GM19240 (cell line): ENCODE data around the gene SLAMF1.
"Not testable (repeated sequence)": the region's sequence is repeated elsewhere in the genome, so short reads cannot be mapped to it uniquely, and the experiment has no call there.

ENCODE experiments used
- DNase-seq: peaks from one replicate; pipeline ENCODE4 v3.0.0; 2011; ENCODE audit warnings: low spot score; ENCODE audit not compliant: insufficient read length

The SLAMF1 gene

DNA sequence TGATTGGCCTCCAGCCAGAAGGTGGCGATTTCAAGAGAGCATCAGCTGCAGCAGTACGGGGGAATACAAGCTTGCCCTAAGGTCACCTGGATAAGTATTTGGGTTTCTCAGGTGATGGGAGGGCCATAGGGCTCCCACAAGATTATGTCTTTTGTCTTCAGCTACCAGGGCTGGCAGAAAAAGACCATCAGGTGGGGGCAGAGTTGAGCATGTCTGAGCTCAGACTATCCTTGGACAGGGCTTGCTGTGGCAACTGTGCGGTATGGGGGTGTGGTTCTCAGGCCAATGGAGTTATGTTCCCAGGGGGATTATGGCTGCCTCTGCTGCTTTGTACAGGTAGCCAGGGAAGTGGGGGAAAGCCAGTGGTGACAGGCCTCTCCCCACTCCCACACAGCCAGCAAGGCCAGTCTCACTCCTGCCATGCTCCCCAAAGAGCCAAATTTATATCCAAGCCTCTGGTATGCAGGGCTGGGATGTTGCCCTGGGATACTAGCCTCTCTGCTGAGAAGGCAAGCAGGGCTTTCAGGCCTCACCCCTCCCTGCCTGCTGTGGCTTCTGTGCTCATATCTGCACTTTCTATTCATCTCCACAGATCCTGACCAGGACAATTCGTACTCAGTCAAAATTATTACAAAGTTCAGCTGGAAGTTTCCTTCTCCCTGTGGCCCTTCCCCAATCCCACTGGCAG, 40.9 kb downstream of the SLAMF1 start:
- DNase-seq: no peak

DNA sequence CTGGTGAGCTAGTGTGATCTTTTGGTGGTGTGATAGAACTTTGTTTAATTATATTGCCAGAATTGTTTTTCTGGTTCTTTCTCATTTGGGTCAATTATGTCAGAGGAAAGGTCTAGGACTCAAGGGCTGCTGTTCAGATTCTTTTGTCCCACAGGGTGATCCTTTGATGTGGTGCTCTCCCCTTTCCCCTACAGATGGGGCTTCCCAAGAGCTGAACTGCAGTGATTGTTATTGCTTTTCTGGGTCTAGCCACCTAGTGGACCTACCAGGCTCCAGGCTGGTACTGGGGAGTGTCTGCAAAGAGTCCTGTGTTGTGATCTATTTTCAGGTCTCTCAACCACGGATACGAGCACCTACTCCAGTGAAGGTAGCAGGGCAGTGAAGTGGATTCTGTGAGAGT, 41.6 kb downstream of the SLAMF1 start:
- no peak for DNase-seq

DNA sequence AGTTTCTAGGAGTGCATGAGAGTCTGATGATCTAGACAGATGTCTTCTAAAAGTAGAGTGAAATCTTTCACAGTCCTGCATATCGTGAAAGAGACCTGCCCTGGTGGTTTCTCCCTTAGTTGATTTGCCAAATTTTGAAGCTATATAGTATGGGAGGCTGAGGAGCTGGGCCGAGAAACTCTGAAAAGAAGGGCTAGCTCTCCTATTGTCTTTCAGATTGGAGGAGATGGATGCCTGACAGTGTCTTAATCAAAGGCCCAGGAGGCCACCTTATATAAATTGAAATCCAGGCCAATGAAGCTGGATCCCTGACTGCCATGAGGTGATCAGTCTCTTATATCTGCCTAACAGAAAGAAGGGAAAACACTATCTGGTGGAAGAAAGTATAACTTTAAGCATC, 49.1 kb downstream of the SLAMF1 start:
- DNase-seq: no peak

DNA sequence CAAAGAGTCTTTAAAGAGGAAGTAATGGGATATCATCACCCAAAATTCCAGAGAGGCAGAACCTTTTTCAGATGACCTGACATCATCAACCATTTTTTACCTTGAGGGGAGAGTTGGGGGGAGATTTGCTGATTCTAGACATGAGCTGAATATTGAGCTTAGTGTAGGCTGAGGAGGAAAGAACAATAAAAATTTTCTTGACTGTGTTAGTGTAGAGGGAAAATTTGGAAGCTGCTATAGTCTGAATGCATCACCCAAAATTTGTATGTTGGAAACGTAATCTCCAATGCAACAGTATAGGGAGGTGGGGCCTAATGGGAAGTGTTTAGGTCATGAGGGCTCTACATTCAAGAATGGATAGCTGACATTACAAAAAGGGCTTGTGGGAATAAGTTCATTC, 49.8 kb downstream of the SLAMF1 start:
- no peak for DNase-seq

DNA sequence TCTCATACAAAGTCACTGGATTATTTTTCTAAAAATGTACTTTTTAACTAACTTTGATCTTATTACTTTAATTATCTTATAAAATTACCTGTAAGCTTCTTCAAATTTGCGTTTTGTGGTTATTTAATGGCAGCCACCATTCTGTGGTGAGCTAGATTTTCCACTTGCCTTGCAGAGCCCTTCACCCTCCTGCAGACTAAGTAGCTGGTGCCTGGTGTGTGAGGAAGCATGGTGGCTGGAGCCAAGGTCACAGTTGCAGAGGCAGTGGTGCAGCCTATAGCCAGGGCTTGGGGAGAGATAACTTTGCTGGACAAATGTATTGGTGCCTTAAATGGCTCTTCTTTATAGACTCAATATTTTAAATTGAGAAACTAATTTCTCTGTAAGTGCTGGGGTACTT, 56.4 kb downstream of the SLAMF1 start:
- no peak for DNase-seq

DNA sequence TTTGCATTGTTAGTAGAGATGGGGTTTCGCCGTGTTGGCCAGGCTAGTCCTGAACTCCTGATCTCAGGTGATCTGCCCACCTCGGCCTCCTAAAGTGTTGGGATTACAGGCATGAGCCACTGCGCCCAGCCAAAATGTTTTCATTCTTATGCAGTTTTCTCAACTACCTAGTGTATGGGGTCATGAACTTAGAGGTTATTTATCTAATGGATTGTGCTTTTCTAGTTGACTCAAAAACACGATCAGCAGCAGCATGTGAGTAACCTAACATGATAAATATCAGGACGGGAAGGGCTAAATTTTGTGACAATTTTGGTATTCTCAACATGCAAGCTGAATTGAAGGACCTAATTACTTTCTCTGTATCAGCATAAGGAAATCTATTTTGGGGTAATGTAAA, 58.4 kb downstream of the SLAMF1 start:
- DNase-seq: no peak

DNA sequence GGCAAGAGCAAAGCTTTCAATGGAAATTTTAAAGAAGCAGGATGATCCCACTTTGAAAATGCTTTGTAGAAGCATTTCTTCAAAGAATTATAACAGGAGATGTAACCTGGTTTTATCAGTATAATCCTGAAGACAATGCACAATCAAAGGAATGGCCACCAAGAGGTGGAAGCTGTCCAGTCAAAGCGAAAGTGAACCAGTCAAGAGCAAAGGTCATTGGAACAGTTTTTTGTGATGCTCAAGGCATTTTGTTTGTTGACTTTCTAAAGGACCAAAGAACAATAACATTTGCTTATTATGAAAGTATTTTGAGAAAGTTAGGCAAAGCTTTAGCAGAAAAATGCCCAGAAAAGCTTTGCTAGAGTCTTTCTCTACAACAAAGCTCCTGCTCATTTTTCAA, 62.1 kb downstream of the SLAMF1 start:
- DNase-seq: no peak

DNA sequence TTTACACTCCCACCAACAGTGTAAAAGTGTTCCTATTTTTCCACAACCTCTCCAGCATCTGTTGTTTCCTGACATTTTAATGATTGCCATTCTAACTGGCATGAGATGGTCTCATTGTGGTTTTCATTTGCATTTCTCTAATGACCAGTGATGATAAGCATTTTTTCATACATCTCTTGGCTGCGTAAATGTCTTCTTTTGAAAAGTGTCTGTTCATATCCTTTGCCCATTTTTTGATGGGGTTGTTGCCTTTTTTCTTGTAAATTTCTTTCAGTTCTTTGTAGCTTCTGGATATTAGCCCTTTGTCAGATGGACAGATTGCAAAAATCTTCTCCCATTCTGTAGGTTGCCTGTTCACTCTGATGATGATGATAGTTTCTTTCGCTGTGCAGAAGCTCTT, 63.9 kb downstream of the SLAMF1 start:
- not testable (repeated sequence) for DNase-seq

DNA sequence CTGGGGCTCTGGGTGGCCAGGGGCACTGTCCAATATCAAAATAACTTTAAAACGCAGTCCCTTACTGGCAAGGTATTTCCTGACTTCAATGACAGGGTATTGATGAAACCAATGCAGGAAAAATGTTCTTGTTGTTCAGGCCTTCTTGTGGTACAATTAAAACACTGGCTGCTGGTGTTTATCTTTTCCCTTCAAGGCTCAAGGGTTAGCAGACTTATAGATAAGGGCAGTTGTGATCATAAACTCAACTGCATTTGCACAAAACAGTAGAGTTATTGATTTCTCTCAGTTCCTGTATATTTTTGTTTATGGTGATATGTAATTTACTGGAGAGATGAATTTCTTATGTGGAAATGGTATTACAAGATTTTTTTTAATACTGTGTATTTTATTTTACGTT, 64.9 kb downstream of the SLAMF1 start:
- no peak for DNase-seq

DNA sequence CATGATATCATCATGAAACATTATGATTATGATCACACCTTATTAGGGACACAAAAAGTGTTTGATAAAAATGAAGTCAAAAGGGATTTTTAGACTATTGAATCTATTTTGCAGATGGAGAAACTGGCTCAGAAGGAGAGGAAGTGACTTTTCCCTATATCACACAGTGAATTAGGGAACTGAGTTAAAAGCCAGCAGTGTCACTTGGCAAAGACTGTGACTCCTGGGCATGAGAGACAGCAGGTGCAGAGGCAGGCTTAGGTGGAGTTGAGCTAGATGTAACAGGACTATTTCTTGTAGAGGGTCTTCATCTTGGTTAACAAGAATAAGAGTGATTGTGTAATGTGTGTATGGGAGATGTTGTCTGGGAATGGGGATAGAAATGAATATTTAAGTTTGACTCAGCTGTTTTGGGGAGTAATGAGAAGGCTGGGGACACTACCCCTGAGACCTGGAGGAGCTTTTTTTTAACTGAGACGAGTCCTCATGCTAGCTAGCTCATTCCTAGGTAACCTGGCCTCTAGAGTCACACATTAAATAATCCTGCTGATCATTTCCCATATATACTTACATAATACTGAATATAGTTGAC, 66.5 kb downstream of the SLAMF1 start:
- no peak for DNase-seq

DNA sequence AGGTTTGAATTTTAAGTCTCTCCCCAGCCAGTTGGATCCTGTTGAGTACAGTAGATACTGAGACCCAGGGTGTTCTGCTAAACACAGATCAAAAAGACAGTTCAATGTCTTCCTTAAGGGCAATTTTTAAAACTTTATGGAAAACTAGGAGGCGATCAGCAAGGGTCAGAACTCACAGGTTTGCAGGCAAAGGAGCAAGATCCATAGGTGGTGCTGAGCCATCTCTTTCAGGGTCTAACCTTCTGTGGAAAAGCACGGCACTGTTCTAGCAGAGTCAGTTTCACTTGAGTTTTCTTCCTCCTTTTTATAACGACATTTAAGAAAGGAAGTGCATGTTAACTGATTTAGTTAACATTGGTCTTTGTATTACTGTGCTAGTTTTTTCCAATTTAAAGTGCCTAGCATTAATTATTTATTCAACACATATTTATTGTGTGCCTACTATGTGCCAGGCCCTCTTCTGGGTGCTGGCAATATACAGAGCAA, 67.6 kb downstream of the SLAMF1 start, which contains the start of gene CD84:
TSS of gene CD84 (minus strand) at position 281 of the 486 bp plus-strand sequence. CDS start at position 222, 59 bp downstream.
- no peak for DNase-seq

DNA sequence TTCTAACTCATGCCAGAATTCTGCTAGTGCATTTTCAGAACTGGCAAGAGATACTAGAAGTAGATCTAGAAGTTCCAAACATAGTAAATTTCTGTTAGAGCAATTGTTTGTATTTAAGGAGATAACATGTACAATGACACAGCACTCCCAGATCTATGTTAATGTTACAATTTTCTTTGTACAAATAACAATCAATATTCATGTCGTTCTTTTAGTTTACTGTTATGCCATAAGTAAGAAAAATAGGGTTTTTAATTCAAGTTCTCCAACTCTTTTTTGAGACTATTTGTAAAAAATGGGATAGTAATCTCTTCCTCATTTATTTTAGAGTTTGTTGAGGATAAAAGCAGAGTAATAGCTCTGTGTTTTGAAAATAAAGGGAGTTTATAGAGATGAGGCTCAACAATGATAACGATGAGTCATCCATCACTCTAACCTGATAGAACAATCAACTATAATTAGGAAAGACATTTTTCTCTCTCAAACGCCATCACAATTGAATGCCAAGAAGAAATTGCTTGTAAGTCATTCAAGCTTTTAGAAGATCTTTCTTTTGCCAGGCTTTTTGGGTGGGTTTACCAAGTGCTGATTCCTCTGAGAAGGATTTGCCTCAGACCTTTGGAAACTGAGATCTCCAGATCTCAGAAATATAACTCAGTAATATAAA, 68.2 kb downstream of the SLAMF1 start:
- no peak for DNase-seq

DNA sequence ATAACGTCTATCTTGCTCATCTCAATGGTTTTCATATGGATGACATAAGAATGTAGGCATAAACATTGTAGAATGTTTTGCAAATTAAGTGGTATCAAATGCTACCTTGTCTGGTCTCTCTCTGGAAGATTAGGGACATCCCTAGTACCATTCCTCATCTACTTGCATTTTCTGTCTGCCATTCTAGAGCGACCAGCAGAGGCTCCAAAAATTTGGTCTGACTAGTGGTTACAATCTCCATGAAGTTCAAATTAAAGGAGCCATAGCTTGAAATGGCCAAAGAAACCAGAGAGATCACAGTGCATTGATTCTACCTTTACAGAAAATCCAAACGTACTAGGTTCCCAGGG, 68.7 kb downstream of the SLAMF1 start:
- no peak for DNase-seq

DNA sequence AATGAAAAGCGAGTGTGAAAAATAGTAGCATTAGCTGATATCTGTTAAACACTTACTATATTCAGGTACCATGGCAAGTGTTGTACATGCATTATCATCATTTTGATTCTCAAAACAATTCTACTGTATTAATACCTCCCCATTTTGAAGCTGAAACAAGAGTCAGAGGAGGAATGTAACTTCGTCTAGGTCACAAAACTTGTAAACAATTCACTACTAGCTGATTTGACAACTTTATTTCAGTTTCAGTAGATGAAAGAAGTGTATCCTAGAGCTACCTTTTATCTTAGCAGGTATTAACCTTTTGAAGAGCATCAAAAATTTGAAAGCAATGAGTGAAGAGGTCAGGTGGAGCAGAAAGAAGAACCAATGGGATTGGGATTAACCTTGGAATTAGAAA, 69.2 kb downstream of the SLAMF1 start:
- no peak for DNase-seq

DNA sequence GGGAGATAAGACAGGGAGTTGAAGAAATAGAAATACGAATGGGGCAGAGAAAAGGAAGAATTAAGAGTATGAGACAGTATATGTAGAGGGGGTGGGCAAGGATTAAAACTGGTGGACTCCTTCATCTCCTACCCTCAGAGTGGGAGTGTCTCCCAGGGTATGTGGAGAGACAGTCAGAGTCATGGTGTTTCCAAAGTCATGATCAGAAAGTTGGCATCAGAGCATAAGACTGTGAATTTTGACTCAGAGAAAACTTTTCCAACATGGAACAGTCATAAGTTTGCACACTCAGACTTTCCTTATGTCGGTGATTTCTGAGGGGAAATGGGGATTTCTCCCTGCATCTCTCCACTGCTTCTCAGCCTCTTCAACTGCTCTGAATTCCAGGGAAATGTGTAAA, 70.0 kb downstream of the SLAMF1 start:
- DNase-seq: no peak

DNA sequence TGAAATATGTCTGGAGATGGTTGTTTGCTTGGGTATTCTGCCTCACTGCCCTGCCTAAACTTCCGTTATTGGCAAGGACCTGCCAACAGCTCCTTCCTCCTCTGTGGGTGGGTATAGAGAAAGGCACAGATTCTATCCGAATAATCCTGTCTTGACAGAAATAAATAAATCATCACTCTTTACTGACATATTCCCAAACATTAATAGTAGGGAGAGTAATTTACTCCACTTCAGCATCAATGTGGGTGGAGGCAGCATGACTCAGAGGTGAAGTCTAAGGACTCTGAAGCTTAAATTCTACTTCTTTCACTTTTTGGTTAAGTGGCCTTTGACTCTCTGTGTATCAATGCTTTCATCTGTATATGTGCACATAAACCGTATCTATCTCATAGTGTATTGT, 70.5 kb downstream of the SLAMF1 start:
- no peak for DNase-seq

DNA sequence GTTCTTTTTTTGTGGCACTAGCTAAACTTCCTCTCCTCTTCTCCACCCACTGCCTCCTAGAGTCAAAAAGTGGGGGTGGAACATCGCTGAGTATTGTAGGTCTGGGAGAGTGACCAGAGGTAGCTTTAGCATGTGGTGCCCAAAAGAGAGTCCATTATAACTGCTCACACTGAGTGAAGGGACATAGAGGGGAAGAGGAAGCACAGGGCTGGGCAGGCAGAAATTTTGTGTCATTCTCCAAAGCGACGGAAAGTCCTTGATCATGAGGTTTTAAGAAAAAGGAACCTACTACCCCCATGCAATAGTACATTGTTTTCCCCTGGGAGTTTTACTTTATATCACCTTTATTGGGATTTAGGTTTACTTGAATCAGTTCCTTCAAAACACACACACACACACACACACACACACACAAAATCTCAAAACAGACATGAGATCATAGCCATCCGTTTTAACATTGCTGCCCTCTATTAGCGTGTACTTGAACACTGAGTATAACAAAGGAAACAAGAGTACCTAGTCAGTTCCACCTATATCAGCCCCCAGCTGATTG, 71.7 kb downstream of the SLAMF1 start:
- no peak for DNase-seq

DNA sequence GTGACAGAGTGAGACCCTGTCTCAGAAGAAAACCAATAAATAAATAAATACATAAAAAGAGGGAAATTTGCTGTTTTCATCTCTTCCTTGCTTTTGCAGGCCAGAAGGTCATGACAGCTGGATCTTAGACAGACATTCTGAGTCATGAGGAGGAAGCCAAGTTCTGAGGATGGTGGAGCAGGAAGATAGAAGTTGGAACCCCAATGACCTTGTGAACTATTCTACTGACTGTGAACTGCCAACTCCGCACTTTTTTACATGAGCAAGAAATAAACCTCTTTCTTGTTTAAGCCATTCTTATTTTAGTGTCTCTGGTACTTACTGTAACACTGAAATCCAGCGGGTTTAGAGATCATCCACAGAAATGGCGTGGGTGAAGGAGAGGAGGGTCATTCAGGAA, 76.0 kb downstream of the SLAMF1 start:
- no peak for DNase-seq

DNA sequence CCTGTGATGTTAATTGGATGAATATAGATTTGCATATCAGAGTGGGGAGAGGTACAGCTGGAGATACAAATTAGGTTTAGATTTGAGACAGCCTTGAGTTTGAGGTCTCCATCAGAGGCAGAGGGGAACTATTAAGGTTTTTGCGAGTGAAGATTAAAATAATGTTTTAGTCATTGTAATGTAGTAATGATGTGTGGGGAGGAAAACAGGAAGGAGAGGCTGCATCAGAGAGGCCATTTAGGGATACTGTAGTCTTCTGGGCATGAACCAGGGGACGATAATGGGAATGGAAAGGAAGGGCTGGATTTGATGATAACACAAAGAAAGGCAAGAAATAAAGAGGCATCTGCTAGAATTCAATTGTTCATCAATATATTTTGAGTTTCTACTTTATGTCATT, 77.0 kb downstream of the SLAMF1 start:
- DNase-seq: no peak

DNA sequence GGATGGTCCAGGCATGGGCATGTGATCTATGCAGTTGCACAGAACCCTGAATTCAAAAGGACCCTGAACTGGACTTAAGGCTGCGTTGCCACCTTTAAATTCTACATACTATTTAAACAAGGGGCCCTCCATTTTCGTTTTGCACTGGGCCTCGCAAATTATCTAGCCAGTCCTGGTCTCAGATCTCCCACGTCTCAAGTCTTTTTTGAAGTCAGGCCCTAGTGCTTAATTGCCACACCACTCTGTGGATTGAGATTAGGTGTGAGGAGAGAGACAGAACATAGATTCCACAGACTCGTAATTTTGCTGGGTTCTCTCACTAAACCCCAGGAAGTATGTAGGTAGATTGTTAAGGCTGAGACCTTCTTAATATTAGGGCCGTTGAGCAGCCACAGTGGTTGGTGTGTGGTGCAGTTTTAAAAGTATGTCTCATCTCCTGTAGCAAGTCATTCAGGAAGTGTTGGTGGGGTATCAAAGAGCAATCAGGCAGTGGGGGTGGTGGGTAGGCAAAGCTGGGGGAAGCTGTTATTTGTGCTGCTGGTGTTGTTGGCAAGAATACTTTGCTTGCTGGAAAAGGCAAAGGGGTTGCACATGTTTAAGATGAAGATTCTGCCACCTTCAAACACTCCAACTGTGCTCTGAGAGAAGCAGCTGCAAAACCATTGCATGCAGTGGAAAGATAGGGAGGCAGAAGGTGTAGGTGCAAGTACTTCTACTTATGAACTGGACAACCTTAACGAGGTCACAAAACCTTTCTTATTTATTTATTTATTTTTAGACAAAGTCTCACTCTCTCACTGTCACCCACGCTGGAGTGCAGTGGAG, 78.8 kb downstream of the SLAMF1 start:
- DNase-seq: no peak

DNA sequence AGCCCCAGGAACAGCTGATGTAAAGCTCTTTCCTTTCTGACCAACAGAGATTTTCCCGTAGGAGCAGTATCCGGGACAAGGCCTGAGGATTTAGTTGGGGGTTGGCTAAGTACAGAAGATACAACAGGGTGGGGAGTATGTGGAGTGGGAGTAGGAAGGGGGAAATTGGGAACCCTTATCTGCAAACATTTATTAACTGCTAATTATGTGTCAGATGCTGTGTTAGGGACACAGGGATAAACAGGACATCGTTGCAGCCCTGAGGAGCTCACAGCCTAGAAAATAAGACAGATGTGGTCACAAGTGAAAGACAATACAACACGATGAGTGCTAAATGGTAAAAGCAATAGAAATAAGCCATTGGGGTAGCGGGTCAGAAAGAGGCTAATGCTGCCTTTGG, 79.5 kb downstream of the SLAMF1 start:
- no peak for DNase-seq

DNA sequence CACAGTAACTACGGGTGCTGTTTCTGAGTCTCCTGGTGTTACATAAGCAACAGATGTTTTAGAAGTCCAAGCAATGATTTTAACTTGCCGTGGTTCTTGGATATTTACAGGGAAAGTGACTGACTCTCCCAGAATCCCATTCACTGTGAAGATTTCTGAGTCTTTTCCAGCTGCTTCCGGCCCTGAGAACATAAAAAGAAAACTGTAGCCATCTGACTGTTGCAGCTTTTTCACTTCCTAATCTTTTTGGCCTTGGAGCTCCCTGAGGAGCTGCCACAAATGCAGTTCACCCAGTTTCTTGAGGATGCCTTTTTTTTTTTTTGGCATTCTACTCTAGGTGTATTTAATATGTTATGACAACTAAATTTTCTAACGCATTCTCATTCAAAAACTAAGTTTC, 81.3 kb downstream of the SLAMF1 start:
- DNase-seq: no peak
